HG03432 (cell line): ENCODE results near the gene TLR3.

Experiments used
- ATAC-seq: cut with Tn5 transposase; IDR thresholded peaks from one replicate; pipeline ENCODE4 v1.9.1; 2021; ENCODE audit warnings: mild to moderate bottlenecking, moderate library complexity; ENCODE audit not compliant: unreplicated experiment

The TLR3 gene

GRCh38 chr4:186104114-186104889 is 35.3 kb downstream of the TLR3 start, which contains the start of gene FAM149A:
Gene FAM149A, plus strand, starts transcription at chr4:186104704.
- peak; percentile 75 for ATAC-seq

DNA sequence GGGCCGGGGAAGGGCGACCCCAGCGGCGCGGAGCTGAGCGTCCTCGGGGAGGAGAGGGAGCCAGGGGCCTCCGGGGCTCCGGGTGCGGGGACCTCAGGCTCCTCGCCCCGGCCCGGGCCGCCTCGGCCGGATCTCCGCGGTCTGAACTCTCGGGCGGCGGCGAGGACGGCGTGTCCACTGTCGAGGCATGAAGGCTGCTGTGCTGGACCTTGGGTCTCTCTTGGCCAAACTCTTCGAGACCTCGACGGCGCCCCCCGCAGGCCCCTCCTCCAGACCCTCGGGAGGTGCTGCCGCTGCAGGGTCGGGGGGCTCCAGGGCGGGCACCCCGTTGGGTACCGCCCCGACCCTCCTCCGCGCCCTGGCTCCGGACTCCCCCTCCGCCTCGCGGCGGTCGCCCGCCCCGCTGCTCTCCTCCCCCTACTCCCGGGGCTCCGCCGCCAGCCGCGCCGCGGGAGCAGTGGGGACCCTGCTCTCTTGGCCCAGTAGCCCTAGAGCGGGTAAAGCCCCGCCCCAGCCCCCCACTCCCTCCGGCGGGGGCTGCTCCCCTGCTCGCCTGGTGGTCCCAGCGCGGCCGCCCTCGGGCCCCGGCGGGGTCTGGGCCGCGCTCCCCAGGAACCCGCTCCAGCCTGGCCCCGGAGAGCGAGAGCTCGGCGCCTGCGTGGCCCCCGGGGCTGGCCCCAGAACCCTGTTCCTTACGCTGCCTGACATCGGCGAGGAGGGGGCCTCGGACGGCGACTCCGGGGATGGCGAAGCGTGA is 36.1 kb downstream of the TLR3 start:
- peak; percentile 41 for ATAC-seq

DNA sequence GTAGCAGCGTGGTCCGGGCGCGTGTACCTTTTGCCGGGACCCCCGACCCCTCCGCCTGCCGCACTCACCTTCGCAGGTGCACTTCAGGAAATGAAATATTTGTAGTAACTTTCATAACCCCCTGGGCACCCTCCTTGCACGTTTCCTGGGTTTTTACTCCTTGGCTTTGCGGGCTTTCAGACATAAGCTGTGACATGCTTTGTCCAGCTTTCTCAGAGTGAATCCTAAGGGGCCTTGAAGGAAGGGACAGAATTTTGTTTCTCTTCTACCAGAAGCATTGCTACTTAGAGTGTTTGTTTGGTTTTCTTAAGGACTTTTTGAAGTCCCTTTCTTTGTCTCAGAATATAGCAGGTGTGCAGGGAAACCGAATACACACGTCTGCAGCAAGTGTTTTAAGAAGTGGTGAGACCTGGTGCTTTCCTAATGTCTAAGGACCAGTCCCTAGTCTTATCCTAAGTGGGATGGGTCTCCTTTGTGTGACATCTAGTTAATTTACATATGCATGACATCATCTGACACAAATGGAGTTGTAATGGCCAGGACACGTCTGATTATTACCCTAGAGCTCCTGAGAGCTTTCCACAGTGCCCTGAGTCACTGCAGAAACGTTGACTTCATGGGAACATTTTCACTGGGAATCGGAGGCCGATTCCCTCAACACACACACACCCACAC is 36.8 kb downstream of the TLR3 start:
- peak; percentile 29 for ATAC-seq

DNA sequence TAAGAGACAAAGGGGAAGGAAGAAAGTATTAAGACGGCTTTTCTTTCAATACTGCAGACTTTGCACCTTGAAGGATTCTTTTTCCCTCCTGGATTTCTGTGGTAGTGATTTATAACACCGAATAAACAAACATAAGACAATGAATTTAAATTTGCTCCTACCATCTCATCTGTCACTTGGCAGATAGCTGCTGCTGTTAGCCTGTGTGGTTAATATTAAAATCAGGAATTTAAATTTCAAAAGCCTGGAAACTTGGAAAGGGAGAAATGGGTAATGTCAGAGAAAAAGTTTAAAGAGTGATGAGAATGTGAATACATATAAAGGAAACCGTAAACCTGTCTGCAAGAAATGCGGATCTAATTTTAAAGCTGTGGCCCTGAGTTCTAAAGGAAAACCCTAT is 39.0 kb downstream of the TLR3 start:
- no peak for ATAC-seq

- ATAC-seq, result no peak
These were observed 39.4 kb downstream of the TLR3 start for GRCh38 chr4:186108391-186108790.

- ATAC-seq, result no peak
These were observed 40.3 kb downstream of the TLR3 start for GRCh38 chr4:186109245-186109644.

GRCh38 chr4:186116697-186117096 is 47.7 kb downstream of the TLR3 start:
- ATAC-seq, result no peak

- ATAC-seq, result no peak
These were observed 49.6 kb downstream of the TLR3 start for GRCh38 chr4:186118582-186118981.

GRCh38 chr4:186121057-186121456 is 52.1 kb downstream of the TLR3 start:
- ATAC-seq, result no peak

DNA sequence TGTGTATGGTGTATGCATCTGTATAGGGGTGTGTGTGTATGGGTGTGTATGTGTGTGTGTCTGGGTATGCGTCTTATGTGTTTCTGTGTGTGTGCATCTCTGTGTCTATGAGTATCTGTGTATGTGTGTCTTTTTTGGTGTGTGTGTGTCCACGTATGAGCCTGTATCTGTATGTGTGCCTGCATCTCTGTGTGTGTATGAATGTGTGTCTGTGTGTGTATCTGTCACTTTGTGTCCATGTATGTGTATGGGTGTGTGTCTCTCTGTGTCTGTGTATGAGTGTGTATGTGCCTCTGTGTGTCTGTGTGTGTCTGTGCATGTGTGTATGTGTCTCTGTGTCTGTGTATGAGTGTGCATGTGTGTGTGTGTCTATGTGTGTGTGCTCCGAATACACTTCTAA is 59.9 kb downstream of the TLR3 start:
- ATAC-seq, result no peak

GRCh38 chr4:186131935-186132334 is 63.0 kb downstream of the TLR3 start:
- no peak for ATAC-seq

DNA sequence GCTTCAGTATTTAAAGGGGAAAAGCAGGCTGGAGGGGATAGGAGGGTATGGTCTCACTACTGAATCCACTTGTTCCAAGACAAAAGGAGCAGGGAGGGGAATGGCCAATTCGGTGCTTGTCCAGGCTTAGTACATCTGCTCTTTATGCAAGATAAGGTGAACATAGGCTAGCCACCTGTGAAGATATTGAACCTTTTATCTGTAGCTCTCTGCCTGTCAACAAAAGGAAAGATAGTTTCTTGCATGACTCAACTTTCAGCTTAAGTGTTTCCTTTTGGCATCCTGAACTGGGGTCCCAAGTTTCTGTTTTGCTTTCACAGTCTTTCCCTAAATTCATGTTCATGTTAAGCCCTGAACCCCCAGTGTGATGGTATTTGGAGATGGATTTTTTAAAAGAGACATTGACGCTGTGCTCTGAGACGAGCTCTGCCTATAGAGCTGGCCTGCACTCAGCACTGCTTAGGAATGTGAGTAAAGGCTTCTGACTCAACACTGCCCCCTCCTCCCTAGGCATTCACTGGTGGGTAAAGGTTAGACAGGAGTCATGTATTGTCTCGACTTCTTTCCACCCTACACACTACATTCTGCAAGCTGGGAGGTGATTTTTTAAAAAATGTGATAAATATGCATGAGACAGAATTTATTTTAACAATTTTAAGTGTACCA is 63.8 kb downstream of the TLR3 start:
- no peak for ATAC-seq

GRCh38 chr4:186134257-186134656 is 65.3 kb downstream of the TLR3 start:
- peak; percentile 99 for ATAC-seq

DNA sequence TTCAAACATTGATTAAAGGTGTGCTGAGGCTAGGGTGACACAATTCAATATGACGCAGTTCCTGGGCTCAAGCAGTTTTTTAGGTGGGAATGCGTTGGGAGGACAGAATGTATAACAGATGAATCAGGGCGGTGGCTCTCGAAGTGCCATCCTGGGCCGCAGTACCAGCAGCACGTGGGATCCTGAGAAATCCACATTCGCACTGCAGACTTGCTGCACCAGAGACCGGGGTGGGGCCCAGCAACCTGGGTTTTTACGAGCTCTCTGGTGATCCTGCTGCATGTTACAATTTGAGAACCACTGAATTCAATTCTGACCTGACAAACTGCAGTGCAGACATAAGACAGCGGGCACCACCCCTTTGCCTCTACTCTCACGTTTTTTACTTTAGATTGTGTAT is 65.9 kb downstream of the TLR3 start:
- no peak for ATAC-seq

DNA sequence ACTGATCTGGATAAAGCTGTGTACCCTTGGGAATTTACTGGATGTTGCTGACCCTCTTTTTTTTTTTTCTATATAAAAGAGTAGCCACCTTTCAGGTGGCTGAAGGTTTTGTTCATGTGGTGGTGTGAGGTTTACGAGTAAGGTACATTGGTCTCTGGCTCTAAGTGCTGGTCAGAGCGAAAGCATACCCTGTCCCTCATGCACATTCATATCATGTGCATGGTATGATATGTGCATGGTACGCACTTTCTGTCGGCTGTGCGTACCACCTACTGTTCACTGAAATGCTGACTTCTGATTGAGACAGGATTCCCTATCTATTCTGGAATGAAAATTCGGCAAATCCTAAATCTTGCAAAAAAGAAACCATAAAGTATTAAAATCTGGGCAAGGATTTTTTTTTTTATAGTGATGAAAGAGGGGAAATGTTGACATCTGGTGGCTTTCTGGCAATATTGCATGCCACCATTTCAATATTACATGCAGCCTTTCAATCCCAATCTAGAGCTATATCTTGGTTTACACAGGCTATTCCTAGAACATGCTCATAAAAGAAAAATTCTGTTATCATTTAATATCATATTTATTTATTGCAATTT is 68.3 kb downstream of the TLR3 start:
- peak; percentile 32 for ATAC-seq
